Neuron (in vitro differentiated cells): ENCODE data around the gene EHBP1.

Source experiments
- H2AFZ ChIP-seq: one replicate; pipeline ENCODE4 v1.6.1; 2013; ENCODE audit warnings: low read depth, mild to moderate bottlenecking, inconsistent platforms, low read length, moderate library complexity
- H3K27me3 ChIP-seq: one replicate; pipeline ENCODE4 v1.6.1; 2013; ENCODE audit warnings: low read length; ENCODE audit not compliant: insufficient read depth
- H3K36me3 ChIP-seq: one replicate; pipeline ENCODE4 v1.6.1; 2013; ENCODE audit warnings: low read length; ENCODE audit not compliant: insufficient read depth
- H3K4me1 ChIP-seq: one replicate; pipeline ENCODE4 v1.6.1; 2013; ENCODE audit warnings: low read length; ENCODE audit not compliant: insufficient read depth
- H3K4me3 ChIP-seq: 2 replicates; pipeline ENCODE4 v1.5.1; 2013; ENCODE audit warnings: mild to moderate bottlenecking, low read length, moderate library complexity
- H3K9me3 ChIP-seq: one replicate; pipeline ENCODE4 v1.6.1; 2013; ENCODE audit warnings: low read length

The EHBP1 gene

DNA sequence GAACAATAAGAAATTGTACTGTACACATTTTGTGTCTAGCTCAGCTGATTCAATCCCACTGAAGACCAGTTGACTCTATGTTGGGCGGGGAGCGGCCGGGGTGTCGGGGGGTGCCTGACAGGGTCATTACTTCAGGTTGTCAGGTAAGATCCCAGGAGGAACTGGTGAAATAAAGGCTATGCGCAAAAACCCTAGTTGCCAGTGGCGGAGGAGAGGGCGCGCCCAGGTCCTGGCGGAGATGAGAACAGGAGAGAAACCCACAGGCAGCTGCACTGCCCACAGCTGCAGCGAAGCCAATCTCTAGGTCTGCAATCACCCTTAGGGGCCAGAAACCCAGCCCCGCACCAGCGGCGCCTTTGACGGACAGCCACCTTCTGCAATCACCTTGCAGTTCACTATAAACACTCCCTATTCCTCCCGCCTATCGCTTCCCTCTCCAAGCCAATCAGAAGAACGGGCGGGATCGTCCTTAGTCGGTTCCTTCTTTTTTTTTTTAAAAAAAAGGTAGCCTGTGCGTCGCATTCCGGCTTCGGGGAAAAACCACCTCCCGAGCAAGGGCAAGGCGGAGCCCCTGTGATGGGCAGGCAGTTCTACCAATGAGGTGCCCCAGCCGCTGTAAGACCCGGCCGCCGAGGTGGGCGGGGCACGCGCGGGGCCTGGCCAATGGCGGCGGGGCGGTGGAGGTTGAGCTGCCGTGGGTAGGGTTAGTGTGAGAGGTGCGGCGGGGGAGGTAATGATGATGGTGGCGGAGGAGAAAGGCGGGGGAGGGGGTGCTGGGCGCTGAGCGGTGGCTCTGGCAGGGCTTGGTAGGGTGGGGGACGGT is at the start of gene EHBP1:
Gene EHBP1, plus strand, starts transcription at position 707 of the 823 bp plus-strand sequence. CDS start 1,479 bp downstream, outside the sequence.
- H3K9me3 ChIP-seq, result peaks cover 6% of the 10 kb centered on the region
- H3K4me1 ChIP-seq, result peaks cover 13% of the 10 kb centered on the region
- H2AFZ ChIP-seq, result peak within 1 kb of the TSS; percentile 88
- no peaks in the 10 kb centered on the region for H3K27me3 ChIP-seq
- peaks cover 7% of the 10 kb centered on the region for H3K36me3 ChIP-seq
- peak within 1 kb of the TSS; percentile 82 for H3K4me3 ChIP-seq

DNA sequence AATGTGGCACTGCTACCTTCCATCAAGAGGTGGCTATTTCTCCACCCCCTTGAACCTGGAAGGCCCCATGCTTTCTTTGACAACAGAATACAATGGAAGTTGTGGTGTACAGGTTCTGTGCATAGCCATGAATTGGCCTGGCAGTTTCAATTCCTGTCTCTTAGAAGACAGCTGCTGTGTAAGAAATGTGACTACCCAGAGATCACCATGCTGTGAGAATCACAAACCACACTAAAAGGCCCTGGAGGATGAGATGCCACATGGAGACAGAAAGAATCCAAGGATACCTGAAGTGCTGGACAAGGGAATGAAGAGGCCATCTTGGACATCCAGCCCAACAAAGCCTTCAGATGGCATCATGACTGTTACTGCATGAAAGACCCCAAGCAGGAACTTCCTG is 47.7 kb upstream of the EHBP1 start:
- Histone ChIP-seq H3K4me1 (peaks cover 2% of the 10 kb centered on the region), H3K36me3 (no peaks in the 10 kb centered on the region), H3K27me3 (no peaks in the 10 kb centered on the region), H3K9me3 (no peaks in the 10 kb centered on the region), H2AFZ (no peak overlapping the region), H3K4me3 (no peak overlapping the region)

- Histone ChIP-seq H2AFZ (no peak overlapping the region), H3K4me3 (no peak overlapping the region), H3K9me3 (no peaks in the 10 kb centered on the region), H3K36me3 (no peaks in the 10 kb centered on the region), H3K4me1 (peaks cover 13% of the 10 kb centered on the region), H3K27me3 (no peaks in the 10 kb centered on the region)
Observed at GRCh38 chr2:62658891-62659290, 46.6 kb upstream of the EHBP1 start.

- H3K4me1 ChIP-seq, result peaks cover 19% of the 10 kb centered on the region
Observed at GRCh38 chr2:62660087-62660486, 45.4 kb upstream of the EHBP1 start.

GRCh38 chr2:62660582-62661262 is 44.8 kb upstream of the EHBP1 start:
- Histone ChIP-seq H3K4me1 (peaks cover 19% of the 10 kb centered on the region), H3K4me3 (no peak overlapping the region), H3K9me3 (no peaks in the 10 kb centered on the region)

More at GRCh38 chr2:62660087-62660486, 45.4 kb upstream of the EHBP1 start:
- Histone ChIP-seq H3K9me3 (no peaks in the 10 kb centered on the region), H3K36me3 (no peaks in the 10 kb centered on the region), H3K4me3 (no peak overlapping the region), H3K27me3 (no peaks in the 10 kb centered on the region), H2AFZ (no peak overlapping the region)

GRCh38 chr2:62661263-62661635 is 44.3 kb upstream of the EHBP1 start:
- H3K36me3 ChIP-seq, result no peaks in the 10 kb centered on the region
- H2AFZ ChIP-seq, result no peak overlapping the region
- H3K27me3 ChIP-seq, result no peaks in the 10 kb centered on the region
- no peaks in the 10 kb centered on the region for H3K9me3 ChIP-seq
- H3K4me1 ChIP-seq, result peaks cover 19% of the 10 kb centered on the region
- no peak overlapping the region for H3K4me3 ChIP-seq

More at GRCh38 chr2:62660582-62661262, 44.8 kb upstream of the EHBP1 start:
- no peak overlapping the region for H2AFZ ChIP-seq
- H3K36me3 ChIP-seq, result no peaks in the 10 kb centered on the region
- no peaks in the 10 kb centered on the region for H3K27me3 ChIP-seq

GRCh38 chr2:62662131-62662530 is 43.4 kb upstream of the EHBP1 start:
- Histone ChIP-seq H3K4me1 (peaks cover 19% of the 10 kb centered on the region), H3K9me3 (no peaks in the 10 kb centered on the region), H3K4me3 (no peak overlapping the region), H3K27me3 (no peaks in the 10 kb centered on the region), H2AFZ (no peak overlapping the region), H3K36me3 (no peaks in the 10 kb centered on the region)

DNA sequence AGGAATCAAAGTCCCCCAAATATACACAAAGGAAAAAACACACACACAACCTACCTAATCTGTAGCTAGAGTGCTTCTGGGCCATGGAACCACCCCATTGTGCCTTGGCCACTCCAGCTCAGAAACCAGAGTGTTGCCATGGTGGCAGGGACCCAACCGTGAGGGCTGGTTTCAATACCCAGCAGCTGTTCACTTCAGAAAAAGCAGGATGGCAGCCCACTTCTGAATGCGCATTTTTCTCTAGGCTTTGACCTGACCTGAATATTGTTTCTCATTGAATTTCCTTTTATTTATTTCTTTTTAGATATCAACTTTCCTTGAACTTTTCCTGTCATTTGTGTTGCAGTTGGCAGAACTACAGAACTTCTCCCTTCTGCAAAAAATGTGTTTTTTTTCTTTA is 43.0 kb upstream of the EHBP1 start:
- H3K4me3 ChIP-seq, result no peak overlapping the region
- no peaks in the 10 kb centered on the region for H3K9me3 ChIP-seq
- H3K36me3 ChIP-seq, result no peaks in the 10 kb centered on the region
- no peak overlapping the region for H2AFZ ChIP-seq
- peaks cover 19% of the 10 kb centered on the region for H3K4me1 ChIP-seq
- H3K27me3 ChIP-seq, result no peaks in the 10 kb centered on the region

GRCh38 chr2:62663411-62663810 is 42.1 kb upstream of the EHBP1 start:
- Histone ChIP-seq H3K27me3 (no peaks in the 10 kb centered on the region), H3K36me3 (no peaks in the 10 kb centered on the region), H3K4me1 (peaks cover 19% of the 10 kb centered on the region), H3K9me3 (no peaks in the 10 kb centered on the region), H3K4me3 (no peak overlapping the region), H2AFZ (peak overlapping the region; percentile 22)

DNA sequence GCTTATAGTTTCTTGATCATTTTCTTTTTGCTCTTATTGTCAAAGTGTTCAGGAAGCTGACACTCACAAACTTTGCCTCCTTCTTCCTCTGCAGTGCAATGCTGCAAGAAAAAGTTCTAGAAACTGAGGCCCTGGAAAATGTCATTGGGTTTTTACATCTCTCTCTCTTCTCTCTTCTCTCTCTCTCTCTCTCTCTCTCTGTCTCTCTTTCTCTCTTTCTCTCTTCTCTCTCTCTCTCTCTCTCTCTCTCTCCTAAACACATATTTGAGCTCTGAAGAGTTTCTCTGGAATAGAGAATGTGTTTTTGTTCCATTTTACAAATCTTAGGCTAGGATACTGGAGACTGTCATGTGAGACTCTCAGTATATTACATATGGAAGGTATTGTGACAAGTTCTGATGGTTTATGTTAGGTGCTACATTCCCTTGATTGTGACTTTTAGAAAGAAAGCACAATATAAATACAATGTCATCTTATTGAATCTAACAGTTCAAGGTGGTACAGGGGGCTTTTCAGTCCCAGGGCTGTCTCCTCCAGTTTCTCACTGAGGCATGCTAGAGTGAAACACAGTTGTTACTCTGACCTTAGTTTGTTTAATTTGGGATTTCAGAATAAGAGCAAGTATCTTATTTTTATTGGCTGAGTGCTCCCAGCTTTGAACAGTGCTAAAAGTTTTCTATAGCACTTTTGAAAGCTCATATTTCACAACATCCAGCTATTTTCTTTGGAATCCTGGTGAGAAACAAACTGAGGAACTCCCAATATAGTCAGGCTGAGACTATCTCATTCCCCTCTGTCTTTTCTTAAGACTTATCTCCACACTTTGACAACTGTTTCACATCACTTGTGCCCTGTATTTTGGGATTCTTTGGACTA is 41.4 kb upstream of the EHBP1 start:
- H2AFZ ChIP-seq, result peak overlapping the region; percentile 22
- peaks cover 19% of the 10 kb centered on the region for H3K4me1 ChIP-seq
- no peak overlapping the region for H3K4me3 ChIP-seq
- no peaks in the 10 kb centered on the region for H3K36me3 ChIP-seq
- H3K27me3 ChIP-seq, result no peaks in the 10 kb centered on the region
- no peaks in the 10 kb centered on the region for H3K9me3 ChIP-seq

DNA sequence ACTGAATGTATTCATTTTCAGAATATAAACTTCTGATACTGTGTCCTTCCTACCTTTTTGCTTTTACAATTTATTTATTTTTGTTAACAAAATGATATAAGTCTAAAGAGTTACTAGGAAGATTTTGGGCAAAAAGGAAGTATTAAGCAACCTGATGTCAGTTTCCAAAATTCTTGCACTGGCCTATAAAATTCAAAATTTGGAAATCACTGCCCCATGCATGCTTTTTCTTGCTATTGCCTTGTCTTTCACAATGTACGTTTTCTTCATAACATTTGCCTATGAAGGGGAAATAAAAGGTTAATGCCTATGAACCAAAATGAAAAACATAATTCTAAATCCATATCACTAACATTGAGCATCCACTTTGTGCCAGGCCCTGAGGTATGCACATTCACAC is 40.1 kb upstream of the EHBP1 start:
- no peak overlapping the region for H2AFZ ChIP-seq
- no peaks in the 10 kb centered on the region for H3K36me3 ChIP-seq
- H3K4me3 ChIP-seq, result no peak overlapping the region
- H3K27me3 ChIP-seq, result no peaks in the 10 kb centered on the region
- H3K4me1 ChIP-seq, result peaks cover 19% of the 10 kb centered on the region
- no peaks in the 10 kb centered on the region for H3K9me3 ChIP-seq

DNA sequence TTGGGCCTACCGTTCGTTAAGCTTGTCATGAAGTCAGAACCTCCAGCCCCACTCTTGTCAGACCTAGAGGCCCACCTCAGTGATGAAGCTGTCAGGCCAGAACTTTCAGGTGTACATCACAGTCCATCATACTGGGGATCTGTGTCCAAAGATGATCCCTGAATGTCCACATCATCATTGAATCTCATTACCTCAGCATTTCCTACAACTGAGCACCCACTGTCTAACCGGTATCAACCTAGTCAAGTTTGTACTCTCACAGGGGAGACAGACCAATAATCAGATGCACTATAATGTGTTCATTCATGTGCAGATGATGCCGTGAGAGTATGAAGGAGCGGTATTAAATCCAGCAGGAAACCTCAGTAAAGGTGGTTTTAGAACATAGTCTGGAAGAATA is 36.3 kb upstream of the EHBP1 start:
- Histone ChIP-seq H3K4me1 (peaks cover 21% of the 10 kb centered on the region), H3K36me3 (no peaks in the 10 kb centered on the region), H3K27me3 (no peaks in the 10 kb centered on the region), H2AFZ (no peak overlapping the region), H3K4me3 (no peak overlapping the region), H3K9me3 (no peaks in the 10 kb centered on the region)

DNA sequence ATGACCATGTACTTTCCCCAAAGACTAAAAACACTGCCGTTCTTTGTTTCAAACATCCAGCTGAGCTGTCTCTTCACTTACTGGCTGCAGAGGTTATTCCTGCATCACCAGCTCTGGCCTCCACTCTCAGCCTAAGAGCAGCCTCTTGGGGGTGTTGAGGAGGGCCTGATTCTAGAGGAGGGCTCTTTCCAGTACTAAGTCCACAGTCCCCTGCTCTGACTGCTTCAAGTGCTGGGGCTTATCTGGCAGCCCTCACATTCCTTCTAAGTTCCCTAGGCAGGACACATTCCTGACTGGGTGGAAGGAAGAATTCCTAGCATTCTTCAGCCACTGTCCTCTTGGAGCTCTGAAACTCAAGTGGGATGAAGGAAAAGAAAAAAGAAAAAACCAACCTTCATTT is 32.9 kb upstream of the EHBP1 start:
- Histone ChIP-seq H2AFZ (peak overlapping the region; percentile 32), H3K36me3 (no peaks in the 10 kb centered on the region)

More for the DNA sequence above, 32.9 kb upstream of the EHBP1 start:
- Histone ChIP-seq H3K4me1 (peaks cover 18% of the 10 kb centered on the region), H3K4me3 (no peak overlapping the region), H3K27me3 (no peaks in the 10 kb centered on the region), H3K9me3 (no peaks in the 10 kb centered on the region)
